NCI-H345 treated with DMSO at 0.1 percent for 48 hours (cell line): ENCODE data around the gene BCL2L11.
"Not testable (repeated sequence)": the region's sequence is repeated elsewhere in the genome, so short reads cannot be mapped to it uniquely, and the experiment has no call there.

Experiments
- DNase-seq: peaks from one replicate; lab custom pipeline; 2025; ENCODE audit not compliant: unreplicated experiment; lab: John Stamatoyannopoulos, UW

The BCL2L11 gene

GRCh38 chr2:111120253-111121027, at the start of gene BCL2L11:
Gene BCL2L11, plus strand, starts transcription at chr2:111120914. Its CDS starts 2,832 bp downstream, at chr2:111123746.
- DNase-seq, result peak; percentile 87

GRCh38 chr2:111071600-111072171, 49.0 kb upstream of the BCL2L11 start:
- no peak for DNase-seq

GRCh38 chr2:111072220-111072871, 48.4 kb upstream of the BCL2L11 start:
- no peak for DNase-seq

- DNase-seq, result not testable (repeated sequence)
These were observed 38.1 kb upstream of the BCL2L11 start for GRCh38 chr2:111082659-111083058.

GRCh38 chr2:111091811-111092211, 28.9 kb upstream of the BCL2L11 start:
- no peak for DNase-seq

- no peak for DNase-seq
These were observed 26.0 kb upstream of the BCL2L11 start for GRCh38 chr2:111094691-111095090.

- no peak for DNase-seq
These were observed 25.3 kb upstream of the BCL2L11 start for GRCh38 chr2:111095434-111095833.

GRCh38 chr2:111099402-111099801, 21.3 kb upstream of the BCL2L11 start:
- DNase-seq, result no peak

- peak; percentile 29 for DNase-seq
These were observed 20.5 kb upstream of the BCL2L11 start for GRCh38 chr2:111100087-111100764.

- DNase-seq, result no peak
These were observed 19.9 kb upstream of the BCL2L11 start for GRCh38 chr2:111100765-111101162.

GRCh38 chr2:111101592-111101991, 19.1 kb upstream of the BCL2L11 start:
- DNase-seq, result no peak

GRCh38 chr2:111102216-111102615, 18.5 kb upstream of the BCL2L11 start:
- no peak for DNase-seq

- DNase-seq, result no peak
These were observed 14.8 kb upstream of the BCL2L11 start for GRCh38 chr2:111105926-111106325.

GRCh38 chr2:111106706-111107105, 14.0 kb upstream of the BCL2L11 start:
- DNase-seq, result no peak

- no peak for DNase-seq
These were observed 11.9 kb upstream of the BCL2L11 start for GRCh38 chr2:111108745-111109271.

- DNase-seq, result no peak
These were observed 9.5 kb upstream of the BCL2L11 start for GRCh38 chr2:111111101-111111755.

- DNase-seq, result no peak
These were observed 6.9 kb upstream of the BCL2L11 start for GRCh38 chr2:111113838-111114237.

- no peak for DNase-seq
These were observed 4.5 kb upstream of the BCL2L11 start for GRCh38 chr2:111116011-111116746.

- DNase-seq, result peak; percentile 39
These were observed 3.7 kb upstream of the BCL2L11 start for GRCh38 chr2:111116843-111117597.
